ENCODE results near the gene HOOK1.
"Not testable (repeated sequence)": the region's sequence is repeated elsewhere in the genome, so short reads cannot be mapped to it uniquely, and the experiment has no call there.

Gene HOOK1

GRCh38 chr1:59833022-59833421 is 18.3 kb downstream of the HOOK1 start:
- no peak overlapping the region for H3K4me3 ChIP-seq (replicated peaks; ENCODE audit: insufficient read depth, low read length)
- no peak for DNase-seq (ENCODE audit: low read depth in 1 of 2, low spot score in 1 of 2)
- H3K27me3 ChIP-seq (ENCODE audit: insufficient read depth, poor library complexity, severe bottlenecking): no peaks in the 10 kb centered on the region
- H3K27ac ChIP-seq (replicated peaks): no peak overlapping the region
- no peak for TF ChIP-seq CTCF (IDR thresholded peaks at IDR 0.05; ENCODE audit: insufficient read depth, low read length)
- no peak for TF ChIP-seq REST (IDR thresholded peaks at IDR 0.05; ENCODE audit: insufficient replicate concordance, low read depth)

- TF ChIP-seq GABPA (IDR thresholded peaks at IDR 0.05; ENCODE audit: low read depth) (no peak), REST (IDR thresholded peaks at IDR 0.05; ENCODE audit: insufficient replicate concordance, low read depth) (no peak), POLR2AphosphoS5 (IDR thresholded peaks at IDR 0.05; ENCODE audit: low read depth) (no peak), SPI1 (IDR thresholded peaks at IDR 0.05; ENCODE audit: borderline replicate concordance, low read depth) (no peak), CTCF (IDR thresholded peaks at IDR 0.05; ENCODE audit: insufficient read depth, low read length) (no peak)
- H3K4me3 ChIP-seq (replicated peaks; ENCODE audit: insufficient read depth, low read length): no peak overlapping the region
- DNase-seq (ENCODE audit: low read depth in 1 of 2, low spot score in 1 of 2): no peak
- H3K27me3 ChIP-seq (ENCODE audit: insufficient read depth, poor library complexity, severe bottlenecking): no peaks in the 10 kb centered on the region
- H3K27ac ChIP-seq (replicated peaks): no peak overlapping the region
These were observed 19.2 kb downstream of the HOOK1 start for GRCh38 chr1:59833991-59834390.

- not testable (repeated sequence) for DNase-seq (ENCODE audit: low read depth in 1 of 2, low spot score in 1 of 2); H3K27ac ChIP-seq (replicated peaks); H3K4me3 ChIP-seq (replicated peaks; ENCODE audit: insufficient read depth, low read length); H3K27me3 ChIP-seq (ENCODE audit: insufficient read depth, poor library complexity, severe bottlenecking)
These were observed 23.1 kb downstream of the HOOK1 start for GRCh38 chr1:59837857-59838256.

- Histone ChIP-seq H3K4me3 (replicated peaks; ENCODE audit: insufficient read depth, low read length) (no peak overlapping the region), H3K27ac (replicated peaks) (no peak overlapping the region), H3K27me3 (ENCODE audit: insufficient read depth, poor library complexity, severe bottlenecking) (peaks cover 7% of the 10 kb centered on the region)
- TF ChIP-seq POLR2AphosphoS5 (IDR thresholded peaks at IDR 0.05; ENCODE audit: low read depth): no peak
- TF ChIP-seq CTCF (IDR thresholded peaks at IDR 0.05; ENCODE audit: insufficient read depth, low read length): no peak
- TF ChIP-seq REST (IDR thresholded peaks at IDR 0.05; ENCODE audit: insufficient replicate concordance, low read depth): no peak
- TF ChIP-seq GABPA (IDR thresholded peaks at IDR 0.05; ENCODE audit: low read depth): no peak
- TF ChIP-seq SPI1 (IDR thresholded peaks at IDR 0.05; ENCODE audit: borderline replicate concordance, low read depth): no peak
- DNase-seq (ENCODE audit: low read depth in 1 of 2, low spot score in 1 of 2): no peak
These were observed 30.3 kb downstream of the HOOK1 start for GRCh38 chr1:59845091-59845490.

Measured in HL-60 (cell line).